Measurements from ENCODE around the gene MAP2K6.

MAP2K6 gene

DNA sequence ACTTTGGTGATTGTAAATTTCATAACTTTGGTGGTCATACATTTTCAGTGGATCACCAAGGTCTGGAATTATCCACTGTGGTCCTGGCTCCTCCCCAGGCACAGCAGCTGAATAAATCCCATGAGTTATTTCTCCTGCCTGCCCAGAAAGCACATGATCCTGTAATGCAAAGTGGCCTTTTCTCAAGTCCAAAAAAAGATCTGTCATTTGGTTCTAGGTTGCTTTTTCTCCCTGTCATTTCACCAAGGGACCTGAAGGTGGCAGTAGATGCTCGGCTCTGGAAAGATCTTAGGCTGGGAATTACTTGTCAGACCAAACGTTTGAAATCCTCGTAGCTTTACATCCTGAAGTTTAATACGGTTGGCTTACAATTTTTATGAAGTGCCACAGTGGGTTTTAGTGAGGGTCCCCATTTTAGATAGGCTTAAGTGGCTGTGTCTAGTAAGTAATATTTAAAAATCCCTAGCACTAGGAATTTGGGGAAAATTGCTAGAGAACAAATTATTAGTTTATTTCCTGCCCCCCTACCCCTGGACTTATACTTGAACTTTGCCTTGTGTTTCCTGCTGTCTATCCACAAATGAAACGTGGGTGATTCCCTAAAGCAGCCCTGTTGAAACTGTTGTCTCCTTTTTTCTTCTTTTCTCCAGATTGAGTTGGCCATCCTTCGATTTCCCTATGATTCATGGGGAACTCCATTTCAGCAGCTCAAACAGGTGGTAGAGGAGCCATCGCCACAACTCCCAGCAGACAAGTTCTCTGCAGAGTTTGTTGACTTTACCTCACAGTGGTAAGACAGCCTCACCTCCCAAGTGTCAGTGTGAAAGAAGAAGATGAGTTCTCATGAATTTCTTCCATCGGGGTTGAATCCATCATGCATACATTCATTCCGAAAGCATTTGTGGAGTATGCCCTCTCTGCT is 111.7 kb downstream of the MAP2K6 start:
- Histone ChIP-seq H3K4me3 (ENCODE audit: low read length) (no peak overlapping the region), H3K27me3 (ENCODE audit: control insufficient read depth, insufficient read depth, low read length) (no peaks in the 10 kb centered on the region), H3K9me3 (ENCODE audit: control insufficient read depth, low read depth, low read length) (no peaks in the 10 kb centered on the region), H3K27ac (ENCODE audit: low read length) (no peak overlapping the region), H3K9ac (ENCODE audit: low read length) (no peak overlapping the region), H3K4me1 (ENCODE audit: control insufficient read depth, low read depth, low read length) (no peaks in the 10 kb centered on the region), H3K36me3 (ENCODE audit: control insufficient read depth, low read depth, low read length) (peaks cover 12% of the 10 kb centered on the region)

DNA sequence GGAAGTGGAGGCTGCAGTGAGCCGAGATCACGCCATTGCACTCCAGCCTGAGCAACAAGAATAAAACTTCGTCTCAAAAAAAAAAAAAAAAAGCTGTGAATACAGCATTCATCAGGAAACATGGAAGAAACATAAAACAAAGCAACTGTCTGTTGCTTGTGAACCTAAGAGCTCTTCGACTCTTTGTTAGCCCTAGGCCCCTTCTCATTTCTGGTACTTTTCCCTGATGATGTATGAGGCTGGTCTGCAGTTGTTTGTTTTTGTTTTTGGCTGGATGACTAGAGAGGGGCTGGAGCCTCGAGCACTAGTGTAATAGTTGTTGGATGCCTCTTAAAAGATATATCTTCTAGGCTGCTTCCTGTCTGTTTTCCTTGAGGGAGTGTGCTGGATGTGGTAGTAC is 113.5 kb downstream of the MAP2K6 start:
- H3K27me3 ChIP-seq (ENCODE audit: control insufficient read depth, insufficient read depth, low read length): no peaks in the 10 kb centered on the region
- H3K27ac ChIP-seq (ENCODE audit: low read length): no peak overlapping the region
- no peaks in the 10 kb centered on the region for H3K9me3 ChIP-seq (ENCODE audit: control insufficient read depth, low read depth, low read length)
- peaks cover 11% of the 10 kb centered on the region for H3K36me3 ChIP-seq (ENCODE audit: control insufficient read depth, low read depth, low read length)
- H3K4me3 ChIP-seq (ENCODE audit: low read length): no peak overlapping the region
- H3K4me1 ChIP-seq (ENCODE audit: control insufficient read depth, low read depth, low read length): no peaks in the 10 kb centered on the region
- no peak overlapping the region for H3K9ac ChIP-seq (ENCODE audit: low read length)

GRCh38 chr17:69533481-69534234 is 119.2 kb downstream of the MAP2K6 start:
- Histone ChIP-seq H3K36me3 (ENCODE audit: control insufficient read depth, low read depth, low read length) (peaks cover 7% of the 10 kb centered on the region), H3K27me3 (ENCODE audit: control insufficient read depth, insufficient read depth, low read length) (no peaks in the 10 kb centered on the region), H3K4me3 (ENCODE audit: low read length) (no peak overlapping the region), H3K9me3 (ENCODE audit: control insufficient read depth, low read depth, low read length) (no peaks in the 10 kb centered on the region), H3K4me1 (ENCODE audit: control insufficient read depth, low read depth, low read length) (peaks cover 11% of the 10 kb centered on the region), H3K27ac (ENCODE audit: low read length) (no peak overlapping the region), H3K9ac (ENCODE audit: low read length) (no peak overlapping the region)

DNA sequence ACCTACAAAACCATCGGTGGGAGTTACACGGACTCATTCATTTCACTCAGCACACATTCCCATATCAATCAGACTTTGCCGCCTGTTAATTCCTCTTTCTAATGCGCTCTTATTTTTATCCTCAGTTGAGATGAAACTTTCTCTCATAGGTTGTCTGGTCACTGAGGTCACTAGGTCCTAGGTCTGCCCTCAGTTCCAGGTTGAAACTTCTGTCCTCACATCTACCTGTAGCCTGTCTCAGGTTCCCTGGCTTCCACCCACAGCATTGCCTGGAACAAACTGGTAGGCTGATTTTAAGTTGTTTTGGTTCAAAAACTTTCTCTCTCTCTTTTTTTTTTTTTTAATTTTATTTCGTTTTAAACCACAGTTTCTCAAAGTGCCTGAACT is 119.7 kb downstream of the MAP2K6 start:
- Histone ChIP-seq H3K9ac (ENCODE audit: low read length) (no peak overlapping the region), H3K27ac (ENCODE audit: low read length) (no peak overlapping the region), H3K4me3 (ENCODE audit: low read length) (no peak overlapping the region), H3K4me1 (ENCODE audit: control insufficient read depth, low read depth, low read length) (peaks cover 11% of the 10 kb centered on the region), H3K9me3 (ENCODE audit: control insufficient read depth, low read depth, low read length) (no peaks in the 10 kb centered on the region), H3K27me3 (ENCODE audit: control insufficient read depth, insufficient read depth, low read length) (no peaks in the 10 kb centered on the region), H3K36me3 (ENCODE audit: control insufficient read depth, low read depth, low read length) (peaks cover 7% of the 10 kb centered on the region)

GRCh38 chr17:69535016-69535570 is 120.6 kb downstream of the MAP2K6 start:
- Histone ChIP-seq H3K9ac (ENCODE audit: low read length) (no peak overlapping the region), H3K27ac (ENCODE audit: low read length) (no peak overlapping the region), H3K4me3 (ENCODE audit: low read length) (no peak overlapping the region), H3K36me3 (ENCODE audit: control insufficient read depth, low read depth, low read length) (peaks cover 7% of the 10 kb centered on the region), H3K4me1 (ENCODE audit: control insufficient read depth, low read depth, low read length) (peaks cover 11% of the 10 kb centered on the region), H3K27me3 (ENCODE audit: control insufficient read depth, insufficient read depth, low read length) (no peaks in the 10 kb centered on the region), H3K9me3 (ENCODE audit: control insufficient read depth, low read depth, low read length) (no peaks in the 10 kb centered on the region)

- H3K9me3 ChIP-seq (ENCODE audit: control insufficient read depth, low read depth, low read length): no peaks in the 10 kb centered on the region
- H3K9ac ChIP-seq (ENCODE audit: low read length): no peak overlapping the region
- no peaks in the 10 kb centered on the region for H3K27me3 ChIP-seq (ENCODE audit: control insufficient read depth, insufficient read depth, low read length)
- peaks cover 13% of the 10 kb centered on the region for H3K36me3 ChIP-seq (ENCODE audit: control insufficient read depth, low read depth, low read length)
- H3K4me3 ChIP-seq (ENCODE audit: low read length): no peak overlapping the region
- H3K27ac ChIP-seq (ENCODE audit: low read length): no peak overlapping the region
- peaks cover 5% of the 10 kb centered on the region for H3K4me1 ChIP-seq (ENCODE audit: control insufficient read depth, low read depth, low read length)
These were observed 124.3 kb downstream of the MAP2K6 start for GRCh38 chr17:69538795-69539194.

DNA sequence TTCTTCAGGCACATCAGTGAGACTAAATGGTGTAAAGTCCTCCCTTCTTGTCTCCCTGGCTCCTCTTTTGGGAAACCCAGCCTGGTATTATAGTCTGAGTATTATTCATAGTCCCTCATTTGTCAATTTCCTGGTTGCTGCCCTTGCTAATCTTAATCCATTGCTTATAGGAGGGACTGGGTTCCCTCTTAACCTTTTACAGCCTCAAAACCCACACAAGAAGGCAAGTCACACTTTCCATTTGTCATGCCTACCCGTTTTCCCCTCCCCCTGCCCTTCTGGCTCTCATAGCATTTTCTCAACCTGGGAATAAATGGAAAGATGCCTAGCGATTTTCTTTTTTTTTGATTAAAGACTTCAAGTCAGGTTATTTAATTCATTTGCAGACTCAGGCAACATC is 124.8 kb downstream of the MAP2K6 start:
- Histone ChIP-seq H3K36me3 (ENCODE audit: control insufficient read depth, low read depth, low read length) (peaks cover 13% of the 10 kb centered on the region), H3K9me3 (ENCODE audit: control insufficient read depth, low read depth, low read length) (no peaks in the 10 kb centered on the region), H3K9ac (ENCODE audit: low read length) (no peak overlapping the region), H3K27me3 (ENCODE audit: control insufficient read depth, insufficient read depth, low read length) (no peaks in the 10 kb centered on the region), H3K27ac (ENCODE audit: low read length) (no peak overlapping the region), H3K4me3 (ENCODE audit: low read length) (no peak overlapping the region), H3K4me1 (ENCODE audit: control insufficient read depth, low read depth, low read length) (no peaks in the 10 kb centered on the region)

- Histone ChIP-seq H3K27ac (ENCODE audit: low read length) (no peak overlapping the region), H3K9ac (ENCODE audit: low read length) (no peak overlapping the region)
These were observed 125.4 kb downstream of the MAP2K6 start for GRCh38 chr17:69539781-69540319.

GRCh38 chr17:69540356-69540755 is 125.9 kb downstream of the MAP2K6 start:
- H3K27me3 ChIP-seq (ENCODE audit: control insufficient read depth, insufficient read depth, low read length): no peaks in the 10 kb centered on the region
- no peak overlapping the region for H3K9ac ChIP-seq (ENCODE audit: low read length)
- H3K4me1 ChIP-seq (ENCODE audit: control insufficient read depth, low read depth, low read length): no peaks in the 10 kb centered on the region
- H3K4me3 ChIP-seq (ENCODE audit: low read length): no peak overlapping the region
- H3K27ac ChIP-seq (ENCODE audit: low read length): no peak overlapping the region
- no peaks in the 10 kb centered on the region for H3K9me3 ChIP-seq (ENCODE audit: control insufficient read depth, low read depth, low read length)
- peaks cover 13% of the 10 kb centered on the region for H3K36me3 ChIP-seq (ENCODE audit: control insufficient read depth, low read depth, low read length)

More at GRCh38 chr17:69539781-69540319, 125.4 kb downstream of the MAP2K6 start:
- Histone ChIP-seq H3K27me3 (ENCODE audit: control insufficient read depth, insufficient read depth, low read length) (no peaks in the 10 kb centered on the region), H3K4me1 (ENCODE audit: control insufficient read depth, low read depth, low read length) (no peaks in the 10 kb centered on the region), H3K36me3 (ENCODE audit: control insufficient read depth, low read depth, low read length) (peaks cover 13% of the 10 kb centered on the region), H3K4me3 (ENCODE audit: low read length) (no peak overlapping the region), H3K9me3 (ENCODE audit: control insufficient read depth, low read depth, low read length) (no peaks in the 10 kb centered on the region)

- H3K36me3 ChIP-seq (ENCODE audit: control insufficient read depth, low read depth, low read length): no peaks in the 10 kb centered on the region
- H3K4me3 ChIP-seq (ENCODE audit: low read length): no peak overlapping the region
- H3K4me1 ChIP-seq (ENCODE audit: control insufficient read depth, low read depth, low read length): peaks cover 14% of the 10 kb centered on the region
- no peak overlapping the region for H3K9ac ChIP-seq (ENCODE audit: low read length)
- no peaks in the 10 kb centered on the region for H3K27me3 ChIP-seq (ENCODE audit: control insufficient read depth, insufficient read depth, low read length)
- H3K9me3 ChIP-seq (ENCODE audit: control insufficient read depth, low read depth, low read length): no peaks in the 10 kb centered on the region
- H3K27ac ChIP-seq (ENCODE audit: low read length): no peak overlapping the region
These were observed 132.7 kb downstream of the MAP2K6 start for GRCh38 chr17:69547230-69547629.

DNA sequence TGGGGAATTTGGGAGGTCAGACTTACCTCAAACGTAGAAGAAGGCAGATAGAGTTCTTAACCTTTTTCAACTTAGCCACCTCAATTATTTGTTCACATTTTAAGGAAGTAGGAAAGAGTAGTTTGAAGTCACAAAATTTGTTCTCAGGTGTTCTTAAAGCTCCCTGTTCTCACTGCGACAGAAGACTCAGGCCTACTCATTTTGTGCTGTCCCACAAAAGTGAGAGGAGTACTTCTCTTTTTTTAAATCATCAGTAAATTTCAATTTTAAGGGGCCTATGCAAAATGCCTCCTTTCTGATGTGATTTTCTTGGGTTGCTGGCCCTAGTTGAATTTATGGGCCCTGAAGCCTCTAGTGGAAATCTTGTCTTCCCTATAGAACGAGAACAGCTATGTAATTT is 133.4 kb downstream of the MAP2K6 start:
- Histone ChIP-seq H3K36me3 (ENCODE audit: control insufficient read depth, low read depth, low read length) (no peaks in the 10 kb centered on the region), H3K27me3 (ENCODE audit: control insufficient read depth, insufficient read depth, low read length) (no peaks in the 10 kb centered on the region), H3K4me3 (ENCODE audit: low read length) (no peak overlapping the region), H3K9me3 (ENCODE audit: control insufficient read depth, low read depth, low read length) (no peaks in the 10 kb centered on the region), H3K27ac (ENCODE audit: low read length) (no peak overlapping the region), H3K9ac (ENCODE audit: low read length) (no peak overlapping the region), H3K4me1 (ENCODE audit: control insufficient read depth, low read depth, low read length) (peaks cover 14% of the 10 kb centered on the region)
